Measurements from ENCODE around the gene LRR1. TPM values are rescaled to one million over a fixed set of nuclear protein-coding genes. Genes with fewer than 3 reads are reported as not detected.
"Not testable (repeated sequence)": the region's sequence is repeated elsewhere in the genome, so short reads cannot be mapped to it uniquely, and the experiment has no call there.

LRR1 gene
- total RNA-seq, 1 donor from 2014 or later: 48.4 TPM

DNA sequence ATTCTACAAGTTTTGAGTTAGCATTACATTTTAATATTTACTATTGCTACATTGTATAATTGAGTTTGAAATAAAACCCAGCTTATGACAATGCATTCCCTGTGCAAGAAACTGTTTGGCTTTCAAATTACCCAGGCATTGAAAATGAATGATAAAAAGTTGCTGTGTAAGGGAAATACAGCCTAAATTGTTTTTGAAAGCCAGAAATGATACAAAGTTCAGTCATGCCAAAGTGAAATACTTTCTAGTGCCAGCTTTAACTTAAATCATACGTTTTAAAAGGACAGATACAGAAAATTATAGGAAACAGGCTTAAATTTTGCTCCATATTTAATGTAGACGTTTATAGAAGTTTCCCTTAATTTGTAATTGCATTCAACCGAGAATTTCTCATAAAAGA is 24.6 kb downstream of the LRR1 start:
- intact Hi-C loops (cut with micrococcal nuclease): loop anchor here (5.0 to 10.0 kb wide), 2 partner anchors 379 to 691 kb away; partner anchors contain the start of genes DMAC2L and L2HGDH

DNA sequence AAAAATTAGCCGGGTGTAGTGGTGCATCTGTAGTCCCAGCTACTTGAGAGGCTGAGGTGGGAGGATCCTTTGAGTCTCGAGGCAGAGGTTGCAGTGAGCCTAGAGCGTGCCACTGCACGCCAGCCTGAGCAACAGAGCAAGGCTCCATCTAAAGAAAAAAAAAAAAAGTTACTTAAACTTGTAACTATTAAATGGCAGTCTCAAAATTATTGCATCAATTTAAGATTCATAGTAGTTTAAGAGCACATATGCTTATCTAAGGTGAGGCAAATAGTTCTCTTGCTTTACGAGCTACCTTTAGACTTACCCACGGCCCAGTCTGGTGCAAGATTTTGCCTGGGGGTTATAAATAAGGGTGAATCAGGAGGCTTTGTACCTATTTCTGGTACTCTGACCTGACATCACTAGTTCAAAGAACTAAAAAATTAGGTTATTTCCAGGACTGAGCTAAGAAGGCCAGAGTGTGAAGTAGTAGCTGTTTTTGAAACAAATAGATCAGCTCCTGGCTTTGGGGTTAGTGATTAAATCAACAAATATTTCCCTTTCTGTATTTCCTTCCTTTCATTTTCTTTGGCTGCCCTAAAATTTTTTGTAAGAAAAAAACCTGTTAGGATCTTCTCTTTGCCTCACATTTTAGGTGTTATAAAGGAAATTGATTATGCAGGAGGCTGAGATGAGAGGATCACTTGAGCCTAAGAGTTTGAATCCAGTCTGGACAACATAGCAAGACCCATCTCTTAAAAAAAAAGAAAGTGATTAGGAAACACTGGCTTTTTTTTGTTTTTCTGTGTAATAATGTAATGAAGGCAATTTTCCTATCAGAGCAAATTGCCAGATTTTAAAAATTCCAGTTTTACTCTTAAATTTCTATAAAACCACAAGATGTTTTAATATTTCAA is 25.4 kb downstream of the LRR1 start:
- intact Hi-C loops (cut with micrococcal nuclease): loop anchor here (5.0 to 10.0 kb wide), 2 partner anchors 378 to 691 kb away; partner anchors contain the start of genes DMAC2L and L2HGDH

GRCh38 chr14:49633640-49634546 is 35.2 kb downstream of the LRR1 start:
- intact Hi-C loops (cut with micrococcal nuclease): loop anchor here (1.0 to 5.0 kb wide), 9 partner anchors 14 to 899 kb away; partner anchors contain the start of genes KLHDC1, LRR1, MAP4K5 and MGAT2

DNA sequence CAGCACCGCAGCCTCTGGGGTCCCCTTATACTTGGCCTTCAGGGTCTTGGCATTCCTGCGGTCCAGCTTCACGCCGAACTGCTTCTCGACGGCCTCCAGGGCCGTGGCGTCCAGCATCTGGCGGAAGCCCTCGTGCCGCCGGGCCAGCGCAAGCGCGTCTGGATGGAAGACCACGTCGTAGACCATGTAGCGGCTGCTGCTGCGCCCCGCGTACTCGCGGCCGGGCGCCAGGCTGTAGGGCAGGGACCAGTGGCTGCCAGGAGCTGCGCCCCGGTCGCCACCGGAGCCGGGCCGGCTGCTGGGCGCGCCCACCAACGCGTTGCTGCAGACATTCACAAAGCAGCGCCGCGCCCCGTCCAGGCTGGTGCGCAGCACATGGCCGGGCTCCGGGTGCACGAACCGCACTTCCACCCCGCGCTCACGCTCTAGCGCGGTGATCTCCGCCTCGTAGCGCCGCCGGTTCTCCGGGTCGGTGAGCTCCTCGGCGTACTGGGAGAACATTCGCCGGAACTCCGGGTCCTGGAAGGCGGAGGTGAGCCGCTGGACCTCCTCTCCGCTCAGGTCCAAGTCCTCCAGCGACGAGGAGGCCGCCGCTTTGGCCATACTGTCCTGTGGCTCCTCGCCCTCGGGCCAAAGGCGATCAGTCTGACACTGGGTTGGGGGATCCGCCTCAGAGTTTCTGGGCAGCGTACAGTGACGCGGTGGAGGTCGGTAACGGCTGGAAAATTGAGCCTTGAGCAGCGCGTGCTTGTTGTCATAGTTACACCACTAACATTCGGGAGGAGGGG is 36.0 kb downstream of the LRR1 start, which contains the start of gene DNAAF2:
TSS of gene DNAAF2 (minus strand) at position 698 of the 788 bp plus-strand sequence. CDS start at position 603, 95 bp downstream.
- intact Hi-C loops (cut with micrococcal nuclease): loop anchor here (1.0 to 5.0 kb wide), 11 partner anchors 14 to 898 kb away; partner anchors contain the start of genes KLHDC1, LRR1, MAP4K5 and MGAT2

- intact Hi-C loops (cut with micrococcal nuclease): loop anchor here (5.0 kb wide), 1 partner anchor 365 kb away; no protein-coding TSS in a partner anchor
Measured at GRCh38 chr14:49636866-49637265, 38.1 kb downstream of the LRR1 start.

GRCh38 chr14:49637534-49638078 is 38.9 kb downstream of the LRR1 start:
- intact Hi-C loops (cut with micrococcal nuclease): loop anchor here (5.0 kb wide), 1 partner anchor 365 kb away; no protein-coding TSS in a partner anchor

DNA sequence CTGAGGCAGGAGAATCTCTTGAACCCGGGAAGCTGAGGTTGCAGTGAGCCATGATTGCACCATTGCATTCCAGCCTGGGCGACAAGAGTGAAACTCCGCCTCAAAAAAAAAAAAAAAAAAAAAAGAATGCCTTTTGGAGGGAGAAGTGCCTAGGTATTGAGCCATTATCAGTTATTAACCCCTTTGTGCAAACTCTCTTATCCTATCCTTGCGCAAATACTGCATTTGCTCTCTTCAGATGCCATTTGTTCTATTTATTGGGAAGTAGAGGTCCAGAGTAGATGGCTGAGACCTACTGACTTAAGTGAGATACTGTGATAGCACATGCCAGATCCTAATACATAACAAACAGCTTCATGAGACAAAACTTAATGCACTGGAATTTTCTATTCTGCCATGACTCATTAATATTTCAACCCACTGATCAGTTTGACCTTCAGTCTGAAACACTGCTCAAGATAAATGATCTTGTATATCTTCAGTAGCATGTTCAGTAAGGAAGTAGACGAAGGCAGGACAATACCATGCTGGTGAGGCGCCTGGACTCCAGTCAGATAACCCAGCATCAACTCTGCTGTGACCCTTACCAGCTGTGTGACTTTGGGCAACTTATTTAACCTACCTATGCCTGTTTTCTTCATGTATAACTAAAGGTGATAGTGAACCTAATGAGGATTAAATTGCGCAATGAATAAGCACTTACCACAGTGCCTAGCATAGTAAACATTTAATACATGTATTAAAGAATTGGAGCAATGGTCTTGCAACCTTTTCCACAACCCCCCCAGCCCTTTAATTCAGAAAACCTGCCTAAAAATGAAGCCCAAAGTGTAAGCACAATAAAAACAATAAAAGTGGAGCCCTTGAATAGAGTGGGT is 42.0 kb downstream of the LRR1 start:
- intact Hi-C loops (cut with micrococcal nuclease): no loop called here

DNA sequence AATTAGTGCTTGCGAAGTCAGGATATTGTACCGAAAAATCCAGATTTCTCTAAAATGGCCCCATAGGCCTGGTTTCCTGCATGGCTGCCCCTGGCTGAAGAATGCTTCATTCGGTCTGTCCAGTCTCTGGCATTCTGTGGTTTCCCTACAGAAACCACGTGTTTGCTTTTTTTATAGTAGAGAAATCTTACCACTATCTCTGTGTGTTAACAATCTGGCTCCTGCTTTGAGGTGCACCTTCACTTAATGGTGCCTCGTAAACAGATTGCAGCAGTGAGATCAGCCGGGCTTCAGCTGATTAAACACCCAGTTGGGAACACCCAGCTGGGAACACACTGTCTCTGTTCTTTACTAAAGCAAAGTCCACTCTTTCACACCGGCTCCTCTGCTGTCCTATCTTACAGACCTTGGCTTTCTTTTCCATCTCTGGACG is 43.0 kb downstream of the LRR1 start:
- intact Hi-C loops (cut with micrococcal nuclease): no loop called here

DNA sequence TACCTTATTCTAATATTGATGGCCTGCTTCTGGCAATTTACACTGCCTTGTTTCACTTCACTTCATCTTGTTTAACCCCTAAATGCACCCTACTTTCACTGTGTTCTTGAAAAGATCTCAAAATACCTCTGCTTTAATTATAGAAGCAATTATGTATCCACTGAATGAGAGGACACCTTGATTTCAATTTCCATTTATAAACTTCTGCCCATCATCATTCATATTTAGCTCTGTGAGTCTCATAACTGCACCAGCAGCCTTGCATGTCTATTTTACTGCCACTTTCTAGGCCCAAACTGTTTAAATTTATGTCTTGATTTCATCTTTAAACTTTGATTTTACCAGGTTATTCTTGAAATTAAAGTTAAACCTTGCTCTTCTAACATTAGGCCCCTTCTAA is 43.4 kb downstream of the LRR1 start:
- intact Hi-C loops (cut with micrococcal nuclease): no loop called here

DNA sequence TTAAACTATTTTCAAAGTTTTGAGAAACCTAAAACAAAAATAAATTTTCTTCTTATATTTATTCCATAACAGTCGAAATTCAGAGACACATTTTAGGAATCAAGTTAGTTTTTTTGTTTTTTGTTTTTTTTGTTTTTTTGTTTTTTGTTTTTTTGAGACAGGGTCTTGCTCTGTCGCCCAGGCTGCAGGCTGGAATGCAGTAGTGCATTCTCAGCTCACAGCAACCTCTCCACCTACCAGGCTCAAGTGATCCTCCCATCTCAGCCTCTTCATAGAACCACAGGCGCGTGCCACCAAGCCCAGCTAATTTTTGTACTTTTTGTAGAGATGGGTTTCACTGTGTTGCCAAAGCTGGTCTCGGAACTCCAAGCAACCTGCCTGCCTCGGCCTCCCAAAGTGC is 54.8 kb downstream of the LRR1 start:
- intact Hi-C loops (cut with micrococcal nuclease): no loop called here

GRCh38 chr14:49654511-49654910 is 55.8 kb downstream of the LRR1 start:
- intact Hi-C loops (cut with micrococcal nuclease): no loop called here

DNA sequence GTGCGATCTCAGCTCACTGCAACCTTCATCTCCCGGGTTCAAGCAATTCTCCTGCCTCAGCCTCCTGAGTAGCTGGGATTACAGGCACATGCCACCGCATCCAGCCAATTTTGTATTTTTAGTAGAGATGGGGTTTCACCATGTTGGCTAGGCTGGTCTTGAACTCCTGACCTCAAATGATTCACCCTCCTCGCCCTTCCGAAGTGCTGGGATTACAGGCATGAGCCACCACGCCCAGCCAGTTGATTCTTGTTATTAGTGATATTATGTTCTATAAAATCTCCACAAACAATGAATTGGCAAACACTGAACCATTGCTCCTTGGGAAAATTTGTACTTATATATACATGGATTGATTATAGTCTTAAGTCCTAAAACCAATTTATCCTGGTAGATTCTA is 58.8 kb downstream of the LRR1 start:
- intact Hi-C loops (cut with micrococcal nuclease): not testable (repeated sequence)

GRCh38 chr14:49659526-49660455 is 61.1 kb downstream of the LRR1 start:
- intact Hi-C loops (cut with micrococcal nuclease): no loop called here

Other genes starting within 250 kb of the LRR1 start
- 2,033 and 2,075 TPM in 2 replicates for gene RPS29, start 12.6 kb upstream of the LRR1 start, total RNA-seq
- 222 and 225 TPM in 2 replicates for gene RPL36AL, start 21.7 kb downstream of the LRR1 start, total RNA-seq
- gene MGAT2, start 21.9 kb downstream of the LRR1 start, total RNA-seq: 69.2 and 70.0 TPM in 2 replicates
- 6.3 and 6.6 TPM in 2 replicates for gene DNAAF2, start 36.3 kb downstream of the LRR1 start, total RNA-seq
- gene POLE2, start 89.3 kb downstream of the LRR1 start, total RNA-seq: 32.7 and 33.9 TPM in 2 replicates
- gene KLHDC1, start 94.2 kb downstream of the LRR1 start, total RNA-seq: 1.1 and 1.5 TPM in 2 replicates
- 29.6 and 30.6 TPM in 2 replicates for gene KLHDC2, start 169.2 kb downstream of the LRR1 start, total RNA-seq